Natural killer cell treated with Interleukin-12 subunit alpha and Interleukin-12 subunit beta and Interleukin-15 and Interleukin-18, amount 100 ng/mL, for 72 hours (primary cell): ENCODE measurements around the gene SULT1C4. TPM values are rescaled to one million over a fixed set of nuclear protein-coding genes. Genes with fewer than 3 reads are reported as not detected.

ENCODE experiments used
- ATAC-seq, 2 donors: fragments of 150-1000 bp; cut with Tn5 transposase in 1 of 2; sonication (Bioruptor Pico), chemical (Tn5 transposase) in 1 of 2; 2 replicates each; pipeline ENCODE4 v1.10.0; 2021
- DNase-seq: peaks from one replicate; pipeline ENCODE4 v3.0.0; 2022; ENCODE audit warnings: low spot score
- H3K27ac Mint-ChIP-seq, 2 donors: 1 replicate in 1 of 2; 2 replicates in 1 of 2; pipeline ENCODE4 v1.8.0; 2022; ENCODE audit warnings: mixed read lengths in 2 of 2, mild to moderate bottlenecking in 1 of 2, moderate library complexity in 1 of 2
- H3K27me3 Mint-ChIP-seq, 2 donors: 1 replicate in 1 of 2; 2 replicates in 1 of 2; pipeline ENCODE4 v1.8.0; 2022; ENCODE audit warnings: mixed read lengths in 2 of 2
- H3K36me3 Mint-ChIP-seq: one replicate; pipeline ENCODE4 v1.8.0; 2022; ENCODE audit warnings: mixed read lengths
- H3K4me1 Mint-ChIP-seq, 2 donors: 1 replicate in 1 of 2; 2 replicates in 1 of 2; pipeline ENCODE4 v1.8.0; 2022; ENCODE audit warnings: low read depth in 2 of 2, mixed read lengths in 2 of 2, mild to moderate bottlenecking in 1 of 2
- H3K4me3 Mint-ChIP-seq: one replicate; pipeline ENCODE4 v1.8.0; 2022; ENCODE audit warnings: mixed read lengths
- H3K9me3 Mint-ChIP-seq: 2 replicates; pipeline ENCODE4 v1.8.0; 2022; ENCODE audit warnings: mixed read lengths
- total RNA-seq, 2 donors: library from RNA; stranded (reverse); gene quantifications; one replicate each; pipeline ENCODE4 v1.2.3, GENCODE V29; 2022

Gene SULT1C4
- total RNA-seq, 2 donors from 2014 or later: not detected

DNA sequence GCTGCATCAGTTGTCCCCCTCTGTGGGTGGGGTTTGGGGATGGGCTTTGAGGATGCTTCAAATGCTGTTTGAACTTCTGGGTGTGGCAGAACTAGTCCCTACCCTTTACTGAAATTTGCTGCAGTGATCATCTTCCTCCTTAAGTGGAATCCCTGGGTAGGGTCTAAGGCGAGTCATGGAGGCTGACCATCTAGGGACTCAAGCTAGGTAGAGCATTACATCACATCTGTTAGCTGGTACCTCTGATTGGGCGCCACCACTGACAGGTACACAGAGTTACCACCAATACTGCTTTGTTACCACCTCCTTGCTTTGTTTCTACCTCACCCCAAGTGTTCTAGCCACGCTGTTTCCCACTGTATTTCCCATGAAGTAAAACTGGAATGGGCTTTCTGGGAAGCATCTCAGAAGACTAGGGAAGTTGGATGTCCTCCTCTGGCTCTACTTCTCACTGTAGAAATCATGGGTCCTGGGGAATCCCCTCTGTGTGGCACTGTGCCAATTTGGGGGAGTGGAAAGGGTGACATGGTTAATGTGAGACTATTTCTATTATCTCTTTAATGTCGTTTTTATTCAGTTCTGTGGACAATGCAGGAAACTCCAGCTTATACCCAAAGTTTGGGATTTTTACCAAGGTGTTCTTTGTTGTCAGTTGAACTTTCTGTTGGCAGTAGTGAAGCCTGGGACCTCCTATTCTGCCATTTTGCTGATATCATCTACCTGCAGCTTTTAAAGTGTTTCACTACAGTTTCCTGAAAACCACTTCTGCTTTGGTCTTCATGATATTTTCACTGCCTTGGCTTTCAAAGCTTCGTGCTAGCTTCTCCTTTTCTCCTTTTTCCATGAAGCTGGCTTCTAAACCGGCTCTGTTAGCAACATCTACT is 14.5 kb upstream of the SULT1C4 start:
- Mint-ChIP-seq H3K27ac (no peak overlapping the region), H3K36me3 (no peaks in the 10 kb centered on the region), H3K9me3 (no peaks in the 10 kb centered on the region), H3K4me3 (no peak overlapping the region), H3K27me3 (peaks cover 12 to 35% of the 10 kb centered on the region in 2 donors), H3K4me1 (no peaks in the 10 kb centered on the region)
- no peak for DNase-seq
- ATAC-seq: peak; percentile 6 to 15

DNA sequence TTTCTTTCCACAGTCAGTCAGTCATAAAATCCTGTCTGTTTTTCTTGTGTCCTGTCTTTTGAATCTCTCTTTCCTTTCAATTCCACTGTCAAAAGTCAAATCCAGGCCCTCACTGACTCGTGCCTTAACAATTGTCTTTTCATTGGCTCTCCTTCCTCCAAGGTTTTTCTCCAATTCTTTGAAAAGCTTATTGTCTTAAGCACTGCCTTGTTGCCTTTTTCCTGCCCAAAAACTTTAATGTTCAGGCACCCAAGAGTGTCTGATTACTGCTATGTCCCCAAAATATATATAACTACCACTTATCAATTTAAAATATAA is 13.9 kb upstream of the SULT1C4 start:
- no peaks in the 10 kb centered on the region for H3K4me1 Mint-ChIP-seq
- peaks cover 12 to 35% of the 10 kb centered on the region in 2 donors for H3K27me3 Mint-ChIP-seq
- no peaks in the 10 kb centered on the region for H3K9me3 Mint-ChIP-seq

GRCh38 chr2:108364676-108365297 is 13.0 kb upstream of the SULT1C4 start:
- peaks cover 12 to 25% of the 10 kb centered on the region in 2 donors for H3K27me3 Mint-ChIP-seq
- no peaks in the 10 kb centered on the region for H3K4me1 Mint-ChIP-seq
- ATAC-seq (no peak), DNase-seq (no peak)
- no peak overlapping the region for H3K4me3 Mint-ChIP-seq
- no peaks in the 10 kb centered on the region for H3K36me3 Mint-ChIP-seq
- no peaks in the 10 kb centered on the region for H3K9me3 Mint-ChIP-seq
- H3K27ac Mint-ChIP-seq: no peak overlapping the region

More for the DNA sequence above, 13.9 kb upstream of the SULT1C4 start:
- Mint-ChIP-seq H3K27ac (no peak overlapping the region), H3K36me3 (no peaks in the 10 kb centered on the region), H3K4me3 (no peak overlapping the region)
- ATAC-seq (no peak), DNase-seq (no peak)

DNA sequence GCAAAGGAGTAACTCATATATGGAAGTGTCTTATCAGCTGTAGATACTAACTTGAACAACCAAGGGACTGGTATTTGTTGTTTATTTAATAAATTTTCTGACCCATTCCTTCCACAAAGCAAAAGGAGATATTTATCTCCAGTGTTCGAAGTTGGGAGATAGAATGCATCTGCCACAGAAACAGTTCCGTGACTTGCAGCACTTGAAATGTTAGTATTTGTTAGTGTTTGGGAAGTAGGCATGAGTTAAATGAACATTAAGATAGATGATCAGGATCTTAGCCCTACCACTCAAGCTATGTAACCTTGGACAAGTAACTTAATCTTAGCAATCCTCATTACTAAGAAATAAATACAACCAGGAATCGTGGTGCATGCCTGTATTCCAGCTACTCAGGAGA is 12.1 kb upstream of the SULT1C4 start:
- no peaks in the 10 kb centered on the region for H3K9me3 Mint-ChIP-seq

DNA sequence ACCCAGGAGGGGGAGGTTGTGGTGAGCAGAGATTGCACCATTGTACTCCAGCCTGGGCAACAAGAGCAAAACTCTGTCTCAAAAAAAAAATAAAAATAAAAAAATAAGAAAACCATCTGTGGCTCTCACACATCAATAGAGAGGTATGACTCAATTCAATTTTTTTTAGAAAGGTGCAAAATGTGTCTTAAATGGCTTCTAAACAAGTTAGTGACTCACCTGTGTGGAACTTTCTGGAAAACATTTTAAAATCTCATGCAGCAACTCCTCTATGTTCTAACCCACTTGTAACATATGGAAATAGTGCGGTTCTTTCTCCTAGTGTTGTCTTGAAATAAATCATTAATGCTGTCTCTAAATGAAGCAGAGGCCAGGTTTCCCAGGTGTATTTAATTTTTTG is 10.7 kb upstream of the SULT1C4 start:
- no peak overlapping the region for H3K27ac Mint-ChIP-seq
- H3K9me3 Mint-ChIP-seq: no peaks in the 10 kb centered on the region
- H3K4me1 Mint-ChIP-seq: no peaks in the 10 kb centered on the region
- H3K27me3 Mint-ChIP-seq: peaks cover 6 to 14% of the 10 kb centered on the region in 2 donors
- no peak overlapping the region for H3K4me3 Mint-ChIP-seq
- no peaks in the 10 kb centered on the region for H3K36me3 Mint-ChIP-seq
- no peak for DNase-seq
- ATAC-seq: no peak

More for the DNA sequence above, 12.1 kb upstream of the SULT1C4 start:
- no peak overlapping the region for H3K4me3 Mint-ChIP-seq
- H3K4me1 Mint-ChIP-seq: no peaks in the 10 kb centered on the region
- no peaks in the 10 kb centered on the region for H3K36me3 Mint-ChIP-seq
- H3K27ac Mint-ChIP-seq: no peak overlapping the region
- DNase-seq: no peak
- peaks cover 7 to 17% of the 10 kb centered on the region in 2 donors for H3K27me3 Mint-ChIP-seq
- ATAC-seq: no peak

DNA sequence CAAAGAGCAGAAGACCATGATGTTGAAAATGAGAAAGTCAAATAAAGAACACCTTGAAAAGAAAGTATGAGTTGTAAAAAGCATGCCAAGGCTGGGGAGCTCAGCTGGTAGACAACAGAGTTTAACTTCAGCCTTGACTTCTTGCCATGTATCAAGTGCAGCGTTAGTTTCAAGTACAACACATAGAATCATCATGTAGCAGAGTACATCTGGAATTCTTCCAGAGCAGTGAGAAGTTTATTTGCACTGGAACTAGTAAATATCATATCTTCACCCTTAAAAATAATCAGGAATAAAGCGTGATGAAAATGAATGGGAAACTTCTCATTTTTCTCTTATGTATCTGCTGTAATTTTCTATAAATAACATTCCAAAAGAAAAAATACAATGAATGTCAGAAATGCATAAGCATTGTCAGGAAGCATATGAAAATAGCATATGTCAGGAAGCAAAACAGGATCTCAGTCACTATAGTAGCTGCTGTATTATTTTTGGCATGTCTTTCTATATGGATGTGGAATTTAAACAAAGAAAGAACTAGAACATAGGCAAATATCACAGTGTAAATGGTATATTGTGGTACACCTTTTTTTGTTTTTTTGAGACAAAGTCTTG is 10.1 kb upstream of the SULT1C4 start:
- H3K9me3 Mint-ChIP-seq: no peaks in the 10 kb centered on the region
- peaks cover 6 to 14% of the 10 kb centered on the region in 2 donors for H3K27me3 Mint-ChIP-seq
- ATAC-seq (no peak), DNase-seq (no peak)
- H3K4me3 Mint-ChIP-seq: no peak overlapping the region
- no peaks in the 10 kb centered on the region for H3K36me3 Mint-ChIP-seq
- H3K27ac Mint-ChIP-seq: no peak overlapping the region
- no peaks in the 10 kb centered on the region for H3K4me1 Mint-ChIP-seq

DNA sequence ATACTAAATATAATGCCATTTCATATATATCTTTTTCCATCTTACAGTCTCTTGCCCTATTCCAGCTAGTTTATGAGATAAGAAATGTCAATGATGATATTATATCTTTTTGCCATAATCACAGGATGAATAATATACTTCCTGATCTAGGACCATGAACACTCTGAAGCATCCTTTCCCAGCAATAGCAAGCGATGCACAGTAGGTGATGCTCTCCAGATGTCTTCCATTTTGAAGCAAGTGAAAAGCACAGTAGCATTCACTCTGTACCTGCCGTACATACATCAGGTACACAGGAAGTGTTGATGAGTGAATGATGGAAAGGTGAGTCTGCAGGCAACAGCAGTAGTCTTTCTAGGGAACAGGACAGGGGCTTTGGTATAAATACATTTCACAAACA is 8.6 kb upstream of the SULT1C4 start:
- Mint-ChIP-seq H3K36me3 (no peaks in the 10 kb centered on the region), H3K4me3 (no peak overlapping the region), H3K27me3 (peaks cover 3 to 6% of the 10 kb centered on the region in 2 donors), H3K4me1 (no peaks in the 10 kb centered on the region), H3K9me3 (no peaks in the 10 kb centered on the region), H3K27ac (no peak overlapping the region)
- ATAC-seq (no peak), DNase-seq (no peak)

GRCh38 chr2:108370080-108370479 is 7.7 kb upstream of the SULT1C4 start:
- Mint-ChIP-seq H3K36me3 (no peaks in the 10 kb centered on the region), H3K4me1 (no peaks in the 10 kb centered on the region), H3K27ac (no peak overlapping the region), H3K9me3 (no peaks in the 10 kb centered on the region), H3K27me3 (peaks cover 3 to 6% of the 10 kb centered on the region in 2 donors), H3K4me3 (no peak overlapping the region)
- ATAC-seq (no peak), DNase-seq (no peak)

- no peak overlapping the region for H3K27ac Mint-ChIP-seq
- DNase-seq: no peak
- H3K27me3 Mint-ChIP-seq: peaks cover 0 to 4% of the 10 kb centered on the region in 2 donors
- H3K4me1 Mint-ChIP-seq: peaks cover 0 to 6% of the 10 kb centered on the region in 2 donors
- H3K9me3 Mint-ChIP-seq: no peaks in the 10 kb centered on the region
- no peak for ATAC-seq
- H3K4me3 Mint-ChIP-seq: no peak overlapping the region
- H3K36me3 Mint-ChIP-seq: no peaks in the 10 kb centered on the region
Measured at GRCh38 chr2:108376774-108377173, 980 bp upstream of the SULT1C4 start.

DNA sequence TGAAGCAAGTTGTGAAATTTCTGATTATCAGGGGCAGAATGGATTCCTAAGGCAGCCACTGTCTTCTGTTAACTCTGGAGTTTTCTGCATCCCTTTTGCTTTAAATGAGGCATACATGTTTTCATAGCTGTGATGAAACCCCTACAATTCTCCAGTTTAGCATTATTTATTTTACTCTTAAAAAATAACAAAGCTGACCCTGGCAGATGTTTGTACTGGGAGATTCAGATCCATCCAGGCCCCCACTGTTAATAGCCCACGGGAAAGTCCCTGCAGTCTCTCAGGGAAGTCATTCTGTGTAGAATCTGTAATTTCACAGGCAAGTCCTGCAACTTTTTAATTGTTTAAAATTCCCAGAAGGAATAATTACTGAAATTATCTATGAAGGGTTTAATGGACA is 353 bp upstream of the SULT1C4 start:
- Mint-ChIP-seq H3K27me3 (peaks cover 0 to 4% of the 10 kb centered on the region in 2 donors), H3K4me1 (peaks cover 0 to 6% of the 10 kb centered on the region in 2 donors), H3K36me3 (no peaks in the 10 kb centered on the region), H3K27ac (no peak overlapping the region), H3K9me3 (no peaks in the 10 kb centered on the region), H3K4me3 (no peak overlapping the region)
- ATAC-seq (no peak), DNase-seq (no peak)

DNA sequence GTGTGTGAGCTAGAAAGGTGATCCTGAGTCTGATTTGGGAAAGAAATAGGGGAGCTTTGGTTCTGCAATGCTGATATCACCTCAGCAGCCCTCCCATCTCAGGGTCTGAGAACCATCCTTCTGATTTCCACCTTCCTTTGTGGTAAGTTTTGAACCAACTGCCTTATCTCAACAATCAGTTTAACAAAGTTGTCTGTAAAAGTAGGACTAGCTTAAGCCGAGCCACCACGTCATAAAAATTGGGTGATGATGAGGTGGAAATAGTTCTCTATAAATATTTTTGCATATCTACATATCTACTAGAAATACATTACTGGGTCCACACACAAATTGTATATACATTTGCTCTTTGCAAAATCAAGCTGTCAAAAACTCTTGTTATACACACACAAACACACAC is 1.1 kb downstream of the SULT1C4 start:
- no peaks in the 10 kb centered on the region for H3K9me3 Mint-ChIP-seq
- no peak overlapping the region for H3K4me3 Mint-ChIP-seq
- no peaks in the 10 kb centered on the region for H3K36me3 Mint-ChIP-seq
- ATAC-seq (no peak), DNase-seq (no peak)
- H3K27me3 Mint-ChIP-seq: peaks cover 0 to 4% of the 10 kb centered on the region in 2 donors
- no peak overlapping the region for H3K27ac Mint-ChIP-seq
- peaks cover 0 to 6% of the 10 kb centered on the region in 2 donors for H3K4me1 Mint-ChIP-seq

- Mint-ChIP-seq H3K27ac (no peak overlapping the region), H3K4me3 (no peak overlapping the region), H3K36me3 (no peaks in the 10 kb centered on the region), H3K4me1 (peaks cover 0 to 3% of the 10 kb centered on the region in 2 donors), H3K9me3 (no peaks in the 10 kb centered on the region), H3K27me3 (peaks cover 0 to 6% of the 10 kb centered on the region in 2 donors)
- ATAC-seq (no peak), DNase-seq (no peak)
Measured at GRCh38 chr2:108382196-108382595, 4.4 kb downstream of the SULT1C4 start.

GRCh38 chr2:108383146-108383830 is 5.5 kb downstream of the SULT1C4 start:
- ATAC-seq (no peak), DNase-seq (no peak)
- Mint-ChIP-seq H3K36me3 (no peaks in the 10 kb centered on the region), H3K9me3 (no peaks in the 10 kb centered on the region), H3K27me3 (peaks cover 3% of the 10 kb centered on the region in 2 donors), H3K4me3 (no peak overlapping the region), H3K4me1 (peaks cover 0 to under 1% of the 10 kb centered on the region in 2 donors), H3K27ac (no peak overlapping the region)
